CD8-positive, alpha-beta memory T cell (primary cell): ENCODE results near the gene SLC26A2. TPM values are rescaled to one million over a fixed set of nuclear protein-coding genes. Genes with fewer than 3 reads are reported as not detected.

Experiments
- CTCF ChIA-PET: fragments of 350-600 bp; sonication (Branson Sonifier 250); formaldehyde crosslinking; loops from one replicate; lab custom pipeline; 2021; ENCODE audit warnings: antibody characterized with exemption; lab: Charles Lee
- POLR2A ChIA-PET: fragments of 350-600 bp; sonication (Branson Sonifier 250); formaldehyde crosslinking; loops from one replicate; lab custom pipeline; 2021; ENCODE audit warnings: antibody characterized with exemption; lab: Charles Lee
- DNase-seq, 5 donors: peaks; one replicate each; pipeline versions ENCODE4 v3.0.0 to v3.0.0-alpha.2; 2020 to 2022; ENCODE audit warnings: mixed read lengths in 1 of 5
- H3K27ac ChIP-seq: one replicate; pipeline ENCODE4 v1.7.0; 2013; ENCODE audit warnings: low read depth, mild to moderate bottlenecking, low read length, moderate library complexity
- H3K27me3 ChIP-seq: 2 replicates; pipeline ENCODE4 v1.7.0; 2013; ENCODE audit warnings: low read length, mild to moderate bottlenecking; ENCODE audit not compliant: insufficient read depth, poor library complexity, severe bottlenecking
- H3K36me3 ChIP-seq: 2 replicates; pipeline ENCODE4 v1.7.0; 2013; ENCODE audit warnings: mild to moderate bottlenecking, low read length, moderate library complexity; ENCODE audit not compliant: insufficient read depth
- H3K4me1 ChIP-seq: 2 replicates; pipeline ENCODE4 v1.7.0; 2013; ENCODE audit warnings: mild to moderate bottlenecking, low read length, moderate library complexity; ENCODE audit not compliant: insufficient read depth
- H3K4me3 ChIP-seq: 2 replicates; pipeline ENCODE4 v1.7.0; 2013; ENCODE audit warnings: mild to moderate bottlenecking, low read length
- H3K9me3 ChIP-seq: 2 replicates; pipeline ENCODE4 v1.7.0; 2013; ENCODE audit warnings: mild to moderate bottlenecking, low read length
- H3K27ac Mint-ChIP-seq, 8 donors: one replicate each; pipeline ENCODE4 v1.8.0; 2020 to 2021; ENCODE audit warnings: mixed read lengths in 8 of 8, mild to moderate bottlenecking in 6 of 8, inconsistent platforms in 3 of 8, moderate library complexity in 3 of 8
- H3K27me3 Mint-ChIP-seq, 2 donors: one replicate each; pipeline ENCODE4 v1.8.0; 2020 to 2021; ENCODE audit warnings: mixed read lengths in 2 of 2, mild to moderate bottlenecking in 1 of 2, moderate library complexity in 1 of 2
- H3K36me3 Mint-ChIP-seq, 3 donors: one replicate each; pipeline ENCODE4 v1.8.0; 2020 to 2021; ENCODE audit warnings: mixed read lengths in 3 of 3, inconsistent platforms in 1 of 3, mild to moderate bottlenecking in 1 of 3
- H3K4me1 Mint-ChIP-seq, 3 donors: one replicate each; pipeline ENCODE4 v1.8.0; 2020 to 2021; ENCODE audit warnings: mixed read lengths in 3 of 3, inconsistent platforms in 1 of 3, mild to moderate bottlenecking in 1 of 3
- H3K4me3 Mint-ChIP-seq, 7 donors: one replicate each; pipeline ENCODE4 v1.8.0; 2020 to 2021; ENCODE audit warnings: mixed read lengths in 7 of 7, mild to moderate bottlenecking in 6 of 7, moderate library complexity in 4 of 7, inconsistent platforms in 2 of 7
- H3K9me3 Mint-ChIP-seq, 5 donors: one replicate each; pipeline ENCODE4 v1.8.0; 2020 to 2022; ENCODE audit warnings: mixed read lengths in 5 of 5, mild to moderate bottlenecking in 3 of 5, moderate library complexity in 2 of 5, inconsistent platforms in 1 of 5
- polyA plus RNA-seq: library from polyadenylated mRNA; unstranded; fragments of 300-500 nt; fragmentation: Illumina TruSeq; gene quantifications from one replicate; pipeline ENCODE4 v1.2.3, GENCODE V29; 2021
- total RNA-seq, 2 experiments: library from RNA; stranded (reverse); gene quantifications; one replicate each; pipeline ENCODE4 v1.2.3, GENCODE V29; 2021

The SLC26A2 gene
- total and polyA plus RNA-seq, 3 experiments from 2014 or later = 4.6 to 10.2 (median 9.7) TPM

GRCh38 chr5:149979896-149980295 lies 19.3 kb downstream of the SLC26A2 start:
- Mint-ChIP-seq H3K36me3 (peaks cover 8 to 69% (median 27%) of the 10 kb centered on the region in 3 donors), H3K27me3 (no peaks in the 10 kb centered on the region), H3K9me3 (no peaks in the 10 kb centered on the region), H3K27ac (no peak overlapping the region), H3K4me3 (no peak overlapping the region), H3K4me1 (no peaks in the 10 kb centered on the region)
- ChIA-PET CTCF (no interaction called here), POLR2A (no interaction called here)
- Histone ChIP-seq H3K9me3 (no peaks in the 10 kb centered on the region), H3K27ac (no peak overlapping the region), H3K27me3 (no peaks in the 10 kb centered on the region), H3K4me1 (no peaks in the 10 kb centered on the region), H3K4me3 (no peak overlapping the region), H3K36me3 (peaks cover 10% of the 10 kb centered on the region)
- DNase-seq = no peak

DNA sequence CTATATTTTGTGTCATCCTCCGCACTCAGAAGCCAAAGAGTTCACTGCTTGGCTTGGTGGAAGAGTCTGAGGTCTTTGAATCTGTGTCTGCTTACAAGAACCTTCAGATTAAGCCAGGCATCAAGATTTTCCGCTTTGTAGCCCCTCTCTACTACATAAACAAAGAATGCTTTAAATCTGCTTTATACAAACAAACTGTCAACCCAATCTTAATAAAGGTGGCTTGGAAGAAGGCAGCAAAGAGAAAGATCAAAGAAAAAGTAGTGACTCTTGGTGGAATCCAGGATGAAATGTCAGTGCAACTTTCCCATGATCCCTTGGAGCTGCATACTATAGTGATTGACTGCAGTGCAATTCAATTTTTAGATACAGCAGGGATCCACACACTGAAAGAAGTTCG lies 20.6 kb downstream of the SLC26A2 start:
- Histone ChIP-seq H3K27ac (no peak overlapping the region), H3K4me1 (no peaks in the 10 kb centered on the region), H3K27me3 (no peaks in the 10 kb centered on the region), H3K36me3 (peaks cover 10% of the 10 kb centered on the region), H3K9me3 (no peaks in the 10 kb centered on the region), H3K4me3 (no peak overlapping the region)
- H3K9me3 Mint-ChIP-seq = no peaks in the 10 kb centered on the region
- peak overlapping the region in 1 of 8 donors; percentile 33 for H3K27ac Mint-ChIP-seq
- no peaks in the 10 kb centered on the region for H3K4me1 Mint-ChIP-seq
- H3K4me3 Mint-ChIP-seq = no peak overlapping the region
- ChIA-PET POLR2A (no interaction called here), CTCF (no interaction called here)
- no peak for DNase-seq
- H3K27me3 Mint-ChIP-seq = no peaks in the 10 kb centered on the region
- H3K36me3 Mint-ChIP-seq = peaks cover 4 to 63% (median 27%) of the 10 kb centered on the region in 3 donors

- H3K9me3 ChIP-seq = no peaks in the 10 kb centered on the region
- no peak overlapping the region for H3K4me3 Mint-ChIP-seq
- H3K9me3 Mint-ChIP-seq = no peaks in the 10 kb centered on the region
- H3K36me3 Mint-ChIP-seq = peaks cover 4 to 53% (median 21%) of the 10 kb centered on the region in 3 donors
- CTCF ChIA-PET = interaction anchor here (0.9 to 1.2 kb wide), 2 partner anchors 8 to 18 kb away, joined by 3 read pairs; partner anchors contain the start of genes HMGXB3 and TIGD6
- no peaks in the 10 kb centered on the region for H3K4me1 ChIP-seq
- DNase-seq = no peak
- H3K27ac ChIP-seq = no peak overlapping the region
- H3K27ac Mint-ChIP-seq = peak overlapping the region in 1 of 8 donors; percentile 54
- no peaks in the 10 kb centered on the region for H3K4me1 Mint-ChIP-seq
- H3K36me3 ChIP-seq = peaks cover 10% of the 10 kb centered on the region
- H3K27me3 Mint-ChIP-seq = no peaks in the 10 kb centered on the region
- no peaks in the 10 kb centered on the region for H3K27me3 ChIP-seq
- H3K4me3 ChIP-seq = no peak overlapping the region
- POLR2A ChIA-PET = interaction anchor here (0.6 kb wide), 1 partner anchor 126 kb away, joined by 3 read pairs; no protein-coding TSS in a partner anchor
Measured at GRCh38 chr5:149982505-149982904, 21.9 kb downstream of the SLC26A2 start.

DNA sequence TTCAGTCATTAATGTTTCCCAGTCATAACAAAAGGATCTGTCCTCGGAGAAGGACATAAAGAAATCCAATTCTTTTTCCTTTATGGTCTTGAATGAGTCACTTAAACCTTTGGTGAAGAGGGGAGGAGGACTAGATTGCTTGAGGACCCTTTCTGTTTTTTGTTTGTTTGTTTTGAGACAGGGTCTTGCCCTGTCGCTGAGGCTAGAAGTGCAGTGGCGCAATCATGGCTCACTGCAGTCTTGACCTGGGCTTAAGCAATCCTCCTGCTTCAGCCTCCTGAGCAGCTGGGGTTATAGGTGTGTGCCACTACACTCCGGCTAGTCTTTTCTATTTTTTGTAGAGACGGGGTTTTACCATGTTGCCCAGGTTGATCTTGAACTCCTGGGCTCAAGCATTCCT lies 27.6 kb downstream of the SLC26A2 start:
- ChIA-PET POLR2A (no interaction called here), CTCF (interaction anchor here (1.2 kb wide), 1 partner anchor 48 kb away, joined by 3 read pairs; no protein-coding TSS in a partner anchor)
- no peak overlapping the region for H3K27ac ChIP-seq
- H3K4me1 Mint-ChIP-seq = no peaks in the 10 kb centered on the region
- no peak overlapping the region for H3K4me3 Mint-ChIP-seq
- peaks cover 0 to 7% (median 5%) of the 10 kb centered on the region in 3 donors for H3K36me3 Mint-ChIP-seq
- no peak overlapping the region for H3K4me3 ChIP-seq
- H3K9me3 Mint-ChIP-seq = no peaks in the 10 kb centered on the region
- no peaks in the 10 kb centered on the region for H3K27me3 Mint-ChIP-seq
- H3K27ac Mint-ChIP-seq = no peak overlapping the region
- DNase-seq = no peak
- no peaks in the 10 kb centered on the region for H3K27me3 ChIP-seq
- no peaks in the 10 kb centered on the region for H3K36me3 ChIP-seq
- no peaks in the 10 kb centered on the region for H3K9me3 ChIP-seq
- H3K4me1 ChIP-seq = no peaks in the 10 kb centered on the region

- H3K9me3 Mint-ChIP-seq = no peaks in the 10 kb centered on the region
- H3K36me3 Mint-ChIP-seq = peaks cover 0 to 11% (median 7%) of the 10 kb centered on the region in 3 donors
- Histone ChIP-seq H3K36me3 (no peaks in the 10 kb centered on the region), H3K27me3 (no peaks in the 10 kb centered on the region), H3K9me3 (no peaks in the 10 kb centered on the region), H3K4me3 (no peak overlapping the region), H3K4me1 (no peaks in the 10 kb centered on the region), H3K27ac (no peak overlapping the region)
- CTCF ChIA-PET = interaction anchor here (0.6 to 5.2 kb wide), 20 partner anchors 9 to 353 kb away, joined by 3 to 69 read pairs (median 3); partner anchors contain the start of genes HMGXB3 and TIGD6
- DNase-seq = peak; percentile 46 to 76 (median 49)
- H3K27ac Mint-ChIP-seq = no peak overlapping the region
- no peaks in the 10 kb centered on the region for H3K4me1 Mint-ChIP-seq
- no peak overlapping the region for H3K4me3 Mint-ChIP-seq
- H3K27me3 Mint-ChIP-seq = no peaks in the 10 kb centered on the region
- POLR2A ChIA-PET = interaction anchor here (1.0 kb wide), 1 partner anchor 350 kb away, joined by 3 read pairs; no protein-coding TSS in a partner anchor
Measured at GRCh38 chr5:149990518-149991376, 30.2 kb downstream of the SLC26A2 start.

GRCh38 chr5:149993471-149993870 lies 32.9 kb downstream of the SLC26A2 start:
- Histone ChIP-seq H3K4me3 (no peak overlapping the region), H3K27me3 (no peaks in the 10 kb centered on the region), H3K36me3 (no peaks in the 10 kb centered on the region), H3K27ac (no peak overlapping the region), H3K9me3 (no peaks in the 10 kb centered on the region), H3K4me1 (no peaks in the 10 kb centered on the region)
- no peak for DNase-seq
- Mint-ChIP-seq H3K36me3 (peaks cover 0 to 17% (median 9%) of the 10 kb centered on the region in 3 donors), H3K27ac (no peak overlapping the region), H3K9me3 (no peaks in the 10 kb centered on the region), H3K4me3 (no peak overlapping the region), H3K27me3 (no peaks in the 10 kb centered on the region), H3K4me1 (peaks cover 0 to under 1% (median 0%) of the 10 kb centered on the region in 3 donors)
- ChIA-PET POLR2A (no interaction called here), CTCF (interaction anchor here (1.2 to 5.2 kb wide), 4 partner anchors 31 to 162 kb away, joined by 3 to 69 read pairs (median 4); no protein-coding TSS in a partner anchor)

DNA sequence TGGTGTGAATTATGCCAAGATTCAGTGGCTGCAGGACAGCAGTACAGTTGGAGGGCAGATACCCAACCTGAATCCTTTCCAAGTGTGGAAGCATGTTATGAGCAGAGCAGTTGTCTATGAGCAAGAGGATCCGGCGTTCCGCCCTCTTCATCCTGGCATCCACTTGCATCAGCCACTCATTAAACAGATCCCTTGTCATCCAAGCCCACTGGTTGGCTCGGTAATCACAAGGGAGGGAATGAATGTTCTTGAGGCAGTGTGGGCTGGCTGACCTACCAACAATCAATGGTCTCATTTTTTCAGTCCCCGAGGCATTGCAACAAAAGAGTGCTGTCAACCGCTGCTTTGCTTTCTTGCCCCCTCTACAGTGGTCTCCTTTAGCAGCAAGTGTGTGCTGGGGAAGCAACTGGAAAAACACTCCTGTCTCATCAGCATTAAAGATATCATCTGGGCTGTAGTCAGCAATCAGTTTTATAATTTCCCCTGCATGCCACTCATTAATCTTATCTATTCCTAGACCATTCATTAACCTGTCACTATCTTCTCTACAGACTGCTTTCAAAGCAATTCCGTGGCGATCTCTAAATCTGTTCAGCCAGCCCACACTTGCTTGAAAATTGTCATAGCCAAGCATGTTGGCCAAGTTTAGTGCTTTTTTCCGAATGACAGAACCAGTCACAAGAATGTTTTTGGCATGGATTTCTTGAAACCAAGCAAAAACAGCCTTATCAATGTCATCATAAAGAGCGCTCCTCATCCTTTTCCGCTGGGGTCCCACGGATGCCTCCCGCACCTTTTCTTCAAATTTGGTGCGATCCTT lies 35.0 kb downstream of the SLC26A2 start:
- Mint-ChIP-seq H3K27ac (no peak overlapping the region), H3K27me3 (no peaks in the 10 kb centered on the region), H3K4me1 (peaks cover 12 to 19% (median 13%) of the 10 kb centered on the region in 3 donors), H3K36me3 (peaks cover 0 to 18% (median 6%) of the 10 kb centered on the region in 3 donors), H3K9me3 (no peaks in the 10 kb centered on the region), H3K4me3 (no peak overlapping the region)
- DNase-seq = no peak
- POLR2A ChIA-PET = no interaction called here
- H3K27ac ChIP-seq = no peak overlapping the region
- no peaks in the 10 kb centered on the region for H3K9me3 ChIP-seq
- H3K36me3 ChIP-seq = no peaks in the 10 kb centered on the region
- H3K4me3 ChIP-seq = no peak overlapping the region
- peaks cover 8% of the 10 kb centered on the region for H3K4me1 ChIP-seq
- H3K27me3 ChIP-seq = no peaks in the 10 kb centered on the region
- CTCF ChIA-PET = interaction anchor here (1.3 to 1.5 kb wide), 2 partner anchors 10 to 33 kb away, joined by 4 to 7 read pairs; no protein-coding TSS in a partner anchor
